H1 (cell line): Measurements from ENCODE around the gene HOMER1. TPM values are rescaled to one million over a fixed set of nuclear protein-coding genes. Genes with fewer than 3 reads are reported as not detected.

Experiments
- E2F6 ChIP-seq: IDR thresholded peaks from 2 replicates; pipeline ENCODE4 v1.6.1; 2012; ENCODE audit warnings: inconsistent platforms
- FOSL1 ChIP-seq: IDR thresholded peaks from 2 replicates; pipeline ENCODE4 v1.6.1; 2011; ENCODE audit warnings: mild to moderate bottlenecking, low read depth, low read length, moderate library complexity; ENCODE audit not compliant: insufficient read depth
- KDM4A ChIP-seq: IDR thresholded peaks from one replicate; pipeline ENCODE4 v1.7.1; 2012; ENCODE audit warnings: low read depth, mild to moderate bottlenecking, moderate library complexity, low read length, inconsistent platforms; ENCODE audit not compliant: severe bottlenecking
- KDM5A ChIP-seq: fragments of 200-600 bp; IDR thresholded peaks from 2 replicates; pipeline ENCODE4 v1.7.1; 2012; ENCODE audit warnings: mild to moderate bottlenecking, low read length, inconsistent platforms, mixed read lengths
- MAX ChIP-seq: IDR thresholded peaks from 2 replicates; pipeline ENCODE4 v1.6.1; 2012; ENCODE audit warnings: inconsistent platforms
- NANOG ChIP-seq: IDR thresholded peaks from 2 replicates; pipeline ENCODE4 v1.6.1; 2011; ENCODE audit warnings: low read length, low read depth, mild to moderate bottlenecking, inconsistent platforms; ENCODE audit not compliant: insufficient read depth, poor library complexity, severe bottlenecking
- PHF8 ChIP-seq: fragments of 200-600 bp; sonication (generic); conservative IDR thresholded peaks from 2 replicates; pipeline ENCODE4 v1.7.1; 2012; ENCODE audit warnings: low read depth, mild to moderate bottlenecking, inconsistent platforms, low read length, moderate library complexity
- POLR2A ChIP-seq, 2 experiments: IDR thresholded peaks; 1 replicate in 1 of 2; 2 replicates in 1 of 2; pipeline ENCODE4 v1.6.1; 2011; ENCODE audit warnings: low read depth in 2 of 2, low read length in 2 of 2, mild to moderate bottlenecking in 2 of 2; ENCODE audit errors: control extremely low read depth in 1 of 2
- RAD21 ChIP-seq, 2 experiments: IDR thresholded peaks in 1 of 2; conservative IDR thresholded peaks in 1 of 2; 2 replicates each; pipeline ENCODE4 v1.6.1; 2011; ENCODE audit warnings: low read depth in 2 of 2, low read length in 2 of 2, improper control_type of control experiment in 1 of 2, inconsistent platforms in 1 of 2, mild to moderate bottlenecking in 1 of 2, moderate library complexity in 1 of 2
- RFX5 ChIP-seq: IDR thresholded peaks from 2 replicates; pipeline ENCODE4 v1.6.1; 2011; ENCODE audit warnings: low read depth, low read length, improper control_type of control experiment, borderline replicate concordance
- RNF2 ChIP-seq: fragments of 200-900, 300-1000 bp; sonication (generic); IDR thresholded peaks from 2 replicates; pipeline ENCODE4 v1.7.1; 2016; ENCODE audit warnings: borderline replicate concordance, low read depth, mild to moderate bottlenecking, antibody characterized with exemption, low read length; ENCODE audit not compliant: poor library complexity, severe bottlenecking; ENCODE audit errors: missing control alignments
- SIN3A ChIP-seq, 2 experiments: IDR thresholded peaks in 1 of 2; conservative IDR thresholded peaks in 1 of 2; 2 replicates each; pipeline ENCODE4 v1.6.1; 2011 to 2012; ENCODE audit warnings: low read length in 2 of 2, improper control_type of control experiment in 1 of 2, low read depth in 1 of 2, mild to moderate bottlenecking in 1 of 2
- USF2 ChIP-seq: IDR thresholded peaks from 2 replicates; pipeline ENCODE4 v1.6.1; 2011; ENCODE audit warnings: low read length, improper control_type of control experiment
- polyA plus RNA-seq, 7 experiments: library from polyadenylated mRNA; depleted of rRNA in 3 of 7; stranded (reverse) in 5 of 7; unstranded in 2 of 7; fragments of >200 nt in 5 of 7; fragments of 200-250 nt in 2 of 7; gene quantifications; 1 replicate in 5 of 7; 2 replicates in 1 of 7; 4 replicates in 1 of 7; pipeline versions ENCODE4 v1.2.1 to v1.2.3, GENCODE V29; 2011 to 2013; ENCODE audit warnings: missing spikeins in 2 of 7, mixed read lengths in 2 of 7
- total RNA-seq: library from RNA; stranded (reverse); fragmentation: NEBNext Ultra II Directional; extraction: Animal tissue kit (Norgen Biotek cat#: 25700); gene quantifications from 2 replicates; pipeline ENCODE4 v1.2.1, GENCODE V29; 2021

Gene HOMER1
- total and polyA plus RNA-seq, 2 of the 8 experiments (the other 6 are each of a cell fraction or from before 2014, with no cell fraction given) = 6.4 to 57.9 TPM

- TF ChIP-seq MAX (peak; percentile 84), RNF2 (no peak), POLR2A (IDR thresholded peaks at IDR 0.05; ENCODE audit: control extremely low read depth in 1 of 2, low read depth in 2 of 2, low read length in 2 of 2) (no peak; a peak in 1 of 3 replicates), NANOG (no peak), E2F6 (peak; percentile 83), KDM5A (no peak), RFX5 (no peak), FOSL1 (no peak), RAD21 (IDR thresholded peaks at IDR 0.05 in 1 of 2, conservative IDR thresholded peaks at IDR 0.05 in 1 of 2; ENCODE audit: low read depth in 2 of 2, low read length in 2 of 2) (0 out of 4 replicates have a peak, but pooled peaks of 1 of the 2 experiments have one; percentile 0), USF2 (no peak), KDM4A (peak; percentile 89), PHF8 (peak; percentile 92), SIN3A (conservative IDR thresholded peaks at IDR 0.05 in 1 of 2, IDR thresholded peaks at IDR 0.05 in 1 of 2; ENCODE audit: low read depth in 1 of 2, low read length in 2 of 2) (peak in 1 of 2 experiments; percentile 75; a peak in 2 of 4 replicates)
- TF ChIP-seq, all 59 proteins: peak for 9
These were observed at the start of gene HOMER1 (continued) for GRCh38 chr5:79513704-79514390.
